ENCODE results near the gene BANP.

GRCh38 chr16:88086571-88087516 lies 135.6 kb downstream of the BANP start:
- TF ChIP-seq CTCF (IDR thresholded peaks at IDR 0.05; ENCODE audit: low read length) (no peak), EZH2 (IDR thresholded peaks at IDR 0.05; ENCODE audit: borderline replicate concordance, low read length) (no peak)

Measured in OCI-LY1 (cell line).